ENCODE measurements around the gene XPO4. TPM values are rescaled to one million over a fixed set of nuclear protein-coding genes. Genes with fewer than 3 reads are reported as not detected.

XPO4 gene
- total and polyA plus RNA-seq, 10 of the 15 experiments (the other 5 are each of a cell fraction or from before 2014, with no cell fraction given): 3.6 to 24.9 (median 18.4) TPM

DNA sequence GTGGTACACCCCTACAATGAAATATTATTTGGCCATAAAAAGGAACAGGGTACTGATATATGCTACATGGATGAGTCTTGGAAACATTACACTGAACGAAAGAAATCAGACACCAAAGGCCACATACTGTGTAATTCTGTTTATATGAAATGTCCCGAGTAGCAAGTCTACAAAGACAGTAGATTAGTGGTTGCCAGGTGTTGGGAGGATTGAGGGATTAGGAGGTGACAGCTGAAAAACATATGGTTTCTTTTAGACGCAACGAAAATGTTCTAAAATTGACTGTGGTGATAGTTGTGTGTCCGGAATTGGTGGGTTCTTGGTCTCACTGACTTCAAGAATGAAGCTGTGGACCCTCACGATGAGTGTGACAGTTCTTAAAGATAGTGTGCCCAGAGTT lies 163.9 kb downstream of the XPO4 start:
- intact Hi-C loops (cut with micrococcal nuclease; ENCODE audit: unreplicated experiment): no loop called here

More for the DNA sequence above, 163.9 kb downstream of the XPO4 start:
- Histone ChIP-seq H3K9ac (ENCODE audit: control insufficient read depth, insufficient read depth, low read length) (no peak overlapping the region), H3K9me3 (replicated peaks; ENCODE audit: control insufficient read depth, insufficient read depth, low read length) (no peaks in the 10 kb centered on the region; the same call in 2 of the 3 replicates), H3K36me3 (ENCODE audit: control insufficient read depth in 2 of 2, insufficient read depth in 2 of 2, low read length in 1 of 2) (no peaks in the 10 kb centered on the region), H3K79me2 (ENCODE audit: control insufficient read depth, insufficient read depth, low read length) (no peaks in the 10 kb centered on the region), H3K4me1 (ENCODE audit: control insufficient read depth, insufficient read depth, low read length) (no peaks in the 10 kb centered on the region), H3K4me2 (ENCODE audit: control insufficient read depth, insufficient read depth) (no peak overlapping the region), H4K20me1 (ENCODE audit: control insufficient read depth, insufficient read depth) (no peaks in the 10 kb centered on the region), H3K4me3 (no peak overlapping the region), H2AFZ (ENCODE audit: control insufficient read depth, low read depth, low read length) (no peak overlapping the region), H3K27me3 (replicated peaks in 1 of 2; ENCODE audit: control insufficient read depth in 2 of 2, insufficient read depth in 2 of 2, low read length in 1 of 2) (no peaks in the 10 kb centered on the region), H3K27ac (ENCODE audit: control insufficient read depth, insufficient read depth) (no peak overlapping the region)
- no peak for DNase-seq (ENCODE audit: low read depth, low spot score)
- no TSS peak for BruUV-seq (replicated peaks)
- ChIA-PET POLR2A (no interaction called here), RAD21 (ENCODE audit: unreplicated experiment) (no interaction called here), SMC1A (ENCODE audit: uncharacterized antibody, unreplicated experiment) (no interaction called here), CTCF (no interaction called here)
- no peak for TF ChIP-seq NR2C1 (IDR thresholded peaks at IDR 0.05)
- no peak for TF ChIP-seq SREBF2 (IDR thresholded peaks at IDR 0.05; ENCODE audit: low read length)
- TF ChIP-seq BMI1 (IDR thresholded peaks at IDR 0.05; ENCODE audit: borderline replicate concordance): no peak
- TF ChIP-seq, protein P1, sequence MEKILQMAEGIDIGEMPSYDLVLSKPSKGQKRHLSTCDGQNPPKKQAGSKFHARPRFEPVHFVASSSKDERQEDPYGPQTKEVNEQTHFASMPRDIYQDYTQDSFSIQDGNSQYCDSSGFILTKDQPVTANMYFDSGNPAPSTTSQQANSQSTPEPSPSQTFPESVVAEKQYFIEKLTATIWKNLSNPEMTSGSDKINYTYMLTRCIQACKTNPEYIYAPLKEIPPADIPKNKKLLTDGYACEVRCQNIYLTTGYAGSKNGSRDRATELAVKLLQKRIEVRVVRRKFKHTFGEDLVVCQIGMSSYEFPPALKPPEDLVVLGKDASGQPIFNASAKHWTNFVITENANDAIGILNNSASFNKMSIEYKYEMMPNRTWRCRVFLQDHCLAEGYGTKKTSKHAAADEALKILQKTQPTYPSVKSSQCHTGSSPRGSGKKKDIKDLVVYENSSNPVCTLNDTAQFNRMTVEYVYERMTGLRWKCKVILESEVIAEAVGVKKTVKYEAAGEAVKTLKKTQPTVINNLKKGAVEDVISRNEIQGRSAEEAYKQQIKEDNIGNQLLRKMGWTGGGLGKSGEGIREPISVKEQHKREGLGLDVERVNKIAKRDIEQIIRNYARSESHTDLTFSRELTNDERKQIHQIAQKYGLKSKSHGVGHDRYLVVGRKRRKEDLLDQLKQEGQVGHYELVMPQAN (conservative IDR thresholded peaks at IDR 0.05): no peak
- no peak for TF ChIP-seq ZBED1 (IDR thresholded peaks at IDR 0.05; ENCODE audit: borderline replicate concordance)
- TF ChIP-seq, protein P2, sequence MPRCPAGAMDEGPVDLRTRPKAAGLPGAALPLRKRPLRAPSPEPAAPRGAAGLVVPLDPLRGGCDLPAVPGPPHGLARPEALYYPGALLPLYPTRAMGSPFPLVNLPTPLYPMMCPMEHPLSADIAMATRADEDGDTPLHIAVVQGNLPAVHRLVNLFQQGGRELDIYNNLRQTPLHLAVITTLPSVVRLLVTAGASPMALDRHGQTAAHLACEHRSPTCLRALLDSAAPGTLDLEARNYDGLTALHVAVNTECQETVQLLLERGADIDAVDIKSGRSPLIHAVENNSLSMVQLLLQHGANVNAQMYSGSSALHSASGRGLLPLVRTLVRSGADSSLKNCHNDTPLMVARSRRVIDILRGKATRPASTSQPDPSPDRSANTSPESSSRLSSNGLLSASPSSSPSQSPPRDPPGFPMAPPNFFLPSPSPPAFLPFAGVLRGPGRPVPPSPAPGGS (IDR thresholded peaks at IDR 0.05; ENCODE audit: borderline replicate concordance, insufficient read depth, low read depth, low read length, poor library complexity, severe bottlenecking): no peak
- TF ChIP-seq, protein P3, sequence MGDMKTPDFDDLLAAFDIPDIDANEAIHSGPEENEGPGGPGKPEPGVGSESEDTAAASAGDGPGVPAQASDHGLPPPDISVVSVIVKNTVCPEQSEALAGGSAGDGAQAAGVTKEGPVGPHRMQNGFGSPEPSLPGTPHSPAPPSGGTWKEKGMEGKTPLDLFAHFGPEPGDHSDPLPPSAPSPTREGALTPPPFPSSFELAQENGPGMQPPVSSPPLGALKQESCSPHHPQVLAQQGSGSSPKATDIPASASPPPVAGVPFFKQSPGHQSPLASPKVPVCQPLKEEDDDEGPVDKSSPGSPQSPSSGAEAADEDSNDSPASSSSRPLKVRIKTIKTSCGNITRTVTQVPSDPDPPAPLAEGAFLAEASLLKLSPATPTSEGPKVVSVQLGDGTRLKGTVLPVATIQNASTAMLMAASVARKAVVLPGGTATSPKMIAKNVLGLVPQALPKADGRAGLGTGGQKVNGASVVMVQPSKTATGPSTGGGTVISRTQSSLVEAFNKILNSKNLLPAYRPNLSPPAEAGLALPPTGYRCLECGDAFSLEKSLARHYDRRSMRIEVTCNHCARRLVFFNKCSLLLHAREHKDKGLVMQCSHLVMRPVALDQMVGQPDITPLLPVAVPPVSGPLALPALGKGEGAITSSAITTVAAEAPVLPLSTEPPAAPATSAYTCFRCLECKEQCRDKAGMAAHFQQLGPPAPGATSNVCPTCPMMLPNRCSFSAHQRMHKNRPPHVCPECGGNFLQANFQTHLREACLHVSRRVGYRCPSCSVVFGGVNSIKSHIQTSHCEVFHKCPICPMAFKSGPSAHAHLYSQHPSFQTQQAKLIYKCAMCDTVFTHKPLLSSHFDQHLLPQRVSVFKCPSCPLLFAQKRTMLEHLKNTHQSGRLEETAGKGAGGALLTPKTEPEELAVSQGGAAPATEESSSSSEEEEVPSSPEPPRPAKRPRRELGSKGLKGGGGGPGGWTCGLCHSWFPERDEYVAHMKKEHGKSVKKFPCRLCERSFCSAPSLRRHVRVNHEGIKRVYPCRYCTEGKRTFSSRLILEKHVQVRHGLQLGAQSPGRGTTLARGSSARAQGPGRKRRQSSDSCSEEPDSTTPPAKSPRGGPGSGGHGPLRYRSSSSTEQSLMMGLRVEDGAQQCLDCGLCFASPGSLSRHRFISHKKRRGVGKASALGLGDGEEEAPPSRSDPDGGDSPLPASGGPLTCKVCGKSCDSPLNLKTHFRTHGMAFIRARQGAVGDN (IDR thresholded peaks at IDR 0.05): no peak
- TF ChIP-seq IRF4 (IDR thresholded peaks at IDR 0.05; ENCODE audit: low read depth, low read length): no peak
- ATAC-seq: no peak
- no peak for FAIRE-seq
- in situ Hi-C loops (cut with MboI): no loop called here
- over 99% methylated on average over 6 of the region's 6 CpGs for WGBS (ENCODE audit: insufficient coverage, insufficient replicate concordance, low lambda C conversion rate, missing lambda C conversion rate)

All from GM12878 (cell line).